Measurements from ENCODE around the gene GPC1. TPM values are rescaled to one million over a fixed set of nuclear protein-coding genes. Genes with fewer than 3 reads are reported as not detected.

Gene GPC1
- total RNA-seq, 6 experiments from 2014 or later: 20.7 to 44.5 (median 27.8) TPM

- Histone ChIP-seq H3K4me1 (no peaks in the 10 kb centered on the region), H3K4me3 (no peak overlapping the region), H3K36me3 (no peaks in the 10 kb centered on the region), H3K27ac (no peak overlapping the region), H3K27me3 (no peaks in the 10 kb centered on the region), H3K9me3 (no peaks in the 10 kb centered on the region)
- no peak for TF ChIP-seq POLR2A (IDR thresholded peaks at IDR 0.05)
- no peak for TF ChIP-seq CTCF (IDR thresholded peaks at IDR 0.05)
- peak in 1 of 3 donors; percentile 43 for DNase-seq
- WGBS (ENCODE audit: insufficient coverage, low coverage, low lambda C conversion rate, missing lambda C conversion rate): 100% methylated on average over 2 of the region's 5 CpGs
- intact Hi-C loops (cut with DNase I): loop anchor here in 1 of 2 donors (10.0 kb wide), 1 partner anchor 323 kb away; the partner anchor contains the start of gene KIF1A
- ATAC-seq: no peak
Observed at GRCh38 chr2:240502059-240502429, 66.6 kb downstream of the GPC1 start.

- intact Hi-C loops (cut with DNase I): loop anchor here in 1 of 2 donors (10.0 kb wide), 1 partner anchor 322 kb away; the partner anchor contains the start of gene KIF1A
- DNase-seq (peak in 1 of 3 donors; percentile 39), ATAC-seq (no peak)
- Histone ChIP-seq H3K4me1 (no peaks in the 10 kb centered on the region), H3K9me3 (no peaks in the 10 kb centered on the region), H3K27ac (no peak overlapping the region), H3K27me3 (no peaks in the 10 kb centered on the region), H3K4me3 (no peak overlapping the region), H3K36me3 (no peaks in the 10 kb centered on the region)
- 90% methylated on average over 5 of the region's 14 CpGs for WGBS (ENCODE audit: insufficient coverage, low coverage, low lambda C conversion rate, missing lambda C conversion rate)
- no peak for TF ChIP-seq CTCF (IDR thresholded peaks at IDR 0.05)
- TF ChIP-seq POLR2A (IDR thresholded peaks at IDR 0.05): no peak
Observed at GRCh38 chr2:240502430-240503121, 67.1 kb downstream of the GPC1 start.

- intact Hi-C loops (cut with DNase I): loop anchor here in 1 of 2 donors (10.0 kb wide), 1 partner anchor 321 kb away; the partner anchor contains the start of gene KIF1A
- ATAC-seq (no peak), DNase-seq (peak in 1 of 3 donors; percentile 18)
- Histone ChIP-seq H3K27me3 (no peaks in the 10 kb centered on the region), H3K4me3 (no peak overlapping the region), H3K4me1 (no peaks in the 10 kb centered on the region), H3K27ac (no peak overlapping the region), H3K9me3 (no peaks in the 10 kb centered on the region), H3K36me3 (no peaks in the 10 kb centered on the region)
- WGBS (ENCODE audit: insufficient coverage, low coverage, low lambda C conversion rate, missing lambda C conversion rate): 91% methylated on average over 8 of the region's 9 CpGs
- TF ChIP-seq POLR2A (IDR thresholded peaks at IDR 0.05): no peak
- TF ChIP-seq CTCF (IDR thresholded peaks at IDR 0.05): no peak
Observed at GRCh38 chr2:240503375-240503774, 67.9 kb downstream of the GPC1 start.

GRCh38 chr2:240503848-240504247, 68.4 kb downstream of the GPC1 start:
- no peak for TF ChIP-seq POLR2A (IDR thresholded peaks at IDR 0.05)
- TF ChIP-seq CTCF (IDR thresholded peaks at IDR 0.05): no peak
- intact Hi-C loops (cut with DNase I): loop anchor here in 1 of 2 donors (10.0 kb wide), 1 partner anchor 321 kb away; the partner anchor contains the start of gene KIF1A
- H3K27ac ChIP-seq: no peak overlapping the region
- no peaks in the 10 kb centered on the region for H3K9me3 ChIP-seq
- ATAC-seq (no peak), DNase-seq (peak in 1 of 3 donors; percentile 32)
- WGBS (ENCODE audit: insufficient coverage, low coverage, low lambda C conversion rate, missing lambda C conversion rate): no CpG with 5 or more reads among the region's 7 CpGs
- no peaks in the 10 kb centered on the region for H3K27me3 ChIP-seq
- H3K4me3 ChIP-seq: no peak overlapping the region
- H3K4me1 ChIP-seq: no peaks in the 10 kb centered on the region
- H3K36me3 ChIP-seq: no peaks in the 10 kb centered on the region

All from right lobe of liver (tissue), 6 donors.